Measurements from ENCODE around the gene HADHA.
A peak's percentile ranks its signal among the peaks of the same experiment; 100 is the strongest.

The HADHA gene

DNA sequence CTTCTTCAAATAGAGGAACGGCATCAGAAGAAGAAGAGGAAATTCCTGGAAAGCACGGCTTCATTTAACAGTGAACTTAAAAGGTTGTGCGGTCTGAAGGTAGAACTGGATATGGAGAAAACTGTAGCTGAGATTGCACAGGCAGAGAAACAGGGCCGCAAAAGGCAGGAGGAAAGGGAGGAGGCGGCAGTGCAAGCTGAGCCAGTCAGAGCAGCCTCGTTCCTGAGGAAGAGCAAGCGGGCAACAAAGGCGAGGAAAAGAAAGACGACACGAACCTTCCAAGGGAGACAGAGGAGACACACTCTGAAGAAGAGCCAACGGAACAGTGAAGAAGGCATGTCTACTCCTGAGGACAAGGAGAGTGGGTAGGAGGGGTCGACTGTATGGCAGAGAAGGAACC is 94.2 kb downstream of the HADHA start:
- TF ChIP-seq, protein P1, sequence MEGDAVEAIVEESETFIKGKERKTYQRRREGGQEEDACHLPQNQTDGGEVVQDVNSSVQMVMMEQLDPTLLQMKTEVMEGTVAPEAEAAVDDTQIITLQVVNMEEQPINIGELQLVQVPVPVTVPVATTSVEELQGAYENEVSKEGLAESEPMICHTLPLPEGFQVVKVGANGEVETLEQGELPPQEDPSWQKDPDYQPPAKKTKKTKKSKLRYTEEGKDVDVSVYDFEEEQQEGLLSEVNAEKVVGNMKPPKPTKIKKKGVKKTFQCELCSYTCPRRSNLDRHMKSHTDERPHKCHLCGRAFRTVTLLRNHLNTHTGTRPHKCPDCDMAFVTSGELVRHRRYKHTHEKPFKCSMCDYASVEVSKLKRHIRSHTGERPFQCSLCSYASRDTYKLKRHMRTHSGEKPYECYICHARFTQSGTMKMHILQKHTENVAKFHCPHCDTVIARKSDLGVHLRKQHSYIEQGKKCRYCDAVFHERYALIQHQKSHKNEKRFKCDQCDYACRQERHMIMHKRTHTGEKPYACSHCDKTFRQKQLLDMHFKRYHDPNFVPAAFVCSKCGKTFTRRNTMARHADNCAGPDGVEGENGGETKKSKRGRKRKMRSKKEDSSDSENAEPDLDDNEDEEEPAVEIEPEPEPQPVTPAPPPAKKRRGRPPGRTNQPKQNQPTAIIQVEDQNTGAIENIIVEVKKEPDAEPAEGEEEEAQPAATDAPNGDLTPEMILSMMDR (IDR thresholded peaks at IDR 0.05): no peak

DNA sequence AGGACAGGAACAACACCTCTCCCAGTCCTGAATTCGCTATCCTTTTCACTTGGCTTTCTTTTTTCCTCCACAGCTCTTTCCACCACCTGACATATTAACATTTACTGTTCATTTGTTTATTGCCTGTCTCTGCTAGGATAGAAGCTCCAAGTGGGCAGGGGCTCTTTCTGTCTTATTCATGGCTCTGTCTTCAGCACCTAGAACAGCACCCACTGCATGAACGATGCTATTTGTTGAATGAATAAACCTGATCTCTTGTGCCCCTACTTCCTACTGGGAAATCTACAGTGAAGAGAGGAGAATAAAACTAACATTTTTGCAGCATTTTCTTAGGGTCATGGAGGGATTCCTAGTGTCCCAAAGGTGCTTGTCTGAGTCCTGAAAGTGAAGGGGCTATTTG is 95.9 kb downstream of the HADHA start:
- TF ChIP-seq, protein P1 (IDR thresholded peaks at IDR 0.05): no peak

DNA sequence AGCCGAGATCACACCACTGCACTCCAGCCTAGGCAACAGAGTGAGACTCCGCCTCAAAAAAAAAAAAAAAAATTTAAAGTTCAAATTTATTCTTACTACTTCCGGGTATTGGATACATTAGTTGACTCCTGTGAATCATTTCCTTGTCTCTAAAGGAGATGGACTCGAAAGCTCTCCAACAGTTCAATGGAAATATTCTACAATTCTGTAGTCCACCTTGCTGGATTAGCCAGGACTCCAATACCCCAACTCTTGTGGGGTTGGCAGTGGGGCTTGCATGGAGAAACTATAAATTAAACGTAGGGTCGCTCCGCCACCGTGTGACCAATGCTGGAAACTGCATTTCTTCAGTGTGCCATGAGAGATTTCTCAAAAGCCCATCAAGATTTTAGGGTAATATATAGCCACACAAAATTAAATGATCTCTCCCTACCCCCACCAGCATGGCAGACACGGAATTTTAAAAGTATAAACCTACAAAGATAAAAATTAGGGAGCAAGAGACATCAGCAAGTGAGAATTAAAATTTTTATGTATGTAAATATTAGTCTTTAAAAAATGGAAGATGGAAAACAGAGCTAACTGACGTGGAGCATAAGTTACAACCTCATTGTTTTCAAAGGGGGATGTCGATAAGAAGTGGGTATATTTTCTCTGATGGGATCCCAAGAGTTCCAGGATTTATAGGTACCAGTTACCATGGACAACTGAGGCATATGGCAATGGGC is 99.3 kb downstream of the HADHA start:
- TF ChIP-seq, protein P1 (IDR thresholded peaks at IDR 0.05): peak; percentile 73

DNA sequence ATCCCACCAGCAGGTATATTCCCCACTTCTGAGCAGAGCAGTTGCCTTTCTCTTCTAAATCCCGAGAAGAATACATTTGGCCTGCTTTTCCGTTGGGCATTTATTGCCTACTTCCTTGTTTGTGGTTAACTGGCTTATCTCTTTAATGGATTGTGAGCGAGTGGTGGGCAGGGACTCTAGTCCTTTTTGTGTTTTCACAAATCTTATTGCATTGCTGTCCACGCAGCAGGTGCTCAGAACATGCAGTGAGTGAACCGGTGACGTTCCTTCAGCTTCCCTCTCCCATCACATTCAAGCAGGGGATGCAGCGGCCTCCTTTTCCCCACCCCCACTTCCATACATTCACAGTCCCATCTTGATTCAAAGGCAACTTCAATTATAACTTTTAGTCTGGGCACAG is 100.4 kb downstream of the HADHA start:
- TF ChIP-seq, protein P1 (IDR thresholded peaks at IDR 0.05): no peak

DNA sequence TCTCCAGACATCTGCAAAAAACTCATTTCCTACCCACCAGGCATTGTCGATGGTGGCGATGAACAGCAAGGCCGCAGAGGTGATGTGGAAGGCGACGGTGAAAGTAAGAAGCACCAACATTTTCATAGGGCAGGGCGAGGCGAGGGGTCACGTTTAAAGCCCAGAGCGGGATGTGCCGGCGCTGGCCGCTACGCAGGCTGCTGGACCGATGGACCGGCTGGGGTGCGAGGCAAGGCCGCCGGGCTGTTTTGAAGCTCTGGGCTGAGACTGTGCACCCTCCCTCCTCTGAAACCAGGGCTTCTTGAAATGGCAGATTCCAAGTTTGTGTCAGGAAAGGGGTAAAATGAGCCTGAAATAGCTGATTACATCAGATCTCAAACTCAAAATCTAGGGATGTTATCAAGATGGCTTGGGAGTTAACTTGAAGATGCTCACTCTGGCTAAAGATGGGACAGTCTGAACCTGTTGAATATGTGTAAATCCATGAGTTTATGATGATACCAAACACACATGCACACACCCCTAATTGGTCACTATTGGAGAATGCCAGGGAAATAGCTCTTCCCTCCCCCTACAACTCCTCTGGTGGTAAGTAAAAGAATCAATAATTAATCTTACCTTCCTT is 103.2 kb downstream of the HADHA start:
- TF ChIP-seq, protein P1 (IDR thresholded peaks at IDR 0.05): no peak

Measured in LNCAP (cell line).